GM18870 (cell line): ENCODE data around the gene VKORC1L1.
A peak's percentile ranks its signal among the peaks of the same experiment; 100 is the strongest.
"Not testable (repeated sequence)": the region's sequence is repeated elsewhere in the genome, so short reads cannot be mapped to it uniquely, and the experiment has no call there.

Experiments used
- ATAC-seq: cut with Tn5 transposase; IDR thresholded peaks from one replicate; pipeline ENCODE4 v1.9.1; 2021; ENCODE audit warnings: moderate library complexity; ENCODE audit not compliant: unreplicated experiment

Gene VKORC1L1

DNA sequence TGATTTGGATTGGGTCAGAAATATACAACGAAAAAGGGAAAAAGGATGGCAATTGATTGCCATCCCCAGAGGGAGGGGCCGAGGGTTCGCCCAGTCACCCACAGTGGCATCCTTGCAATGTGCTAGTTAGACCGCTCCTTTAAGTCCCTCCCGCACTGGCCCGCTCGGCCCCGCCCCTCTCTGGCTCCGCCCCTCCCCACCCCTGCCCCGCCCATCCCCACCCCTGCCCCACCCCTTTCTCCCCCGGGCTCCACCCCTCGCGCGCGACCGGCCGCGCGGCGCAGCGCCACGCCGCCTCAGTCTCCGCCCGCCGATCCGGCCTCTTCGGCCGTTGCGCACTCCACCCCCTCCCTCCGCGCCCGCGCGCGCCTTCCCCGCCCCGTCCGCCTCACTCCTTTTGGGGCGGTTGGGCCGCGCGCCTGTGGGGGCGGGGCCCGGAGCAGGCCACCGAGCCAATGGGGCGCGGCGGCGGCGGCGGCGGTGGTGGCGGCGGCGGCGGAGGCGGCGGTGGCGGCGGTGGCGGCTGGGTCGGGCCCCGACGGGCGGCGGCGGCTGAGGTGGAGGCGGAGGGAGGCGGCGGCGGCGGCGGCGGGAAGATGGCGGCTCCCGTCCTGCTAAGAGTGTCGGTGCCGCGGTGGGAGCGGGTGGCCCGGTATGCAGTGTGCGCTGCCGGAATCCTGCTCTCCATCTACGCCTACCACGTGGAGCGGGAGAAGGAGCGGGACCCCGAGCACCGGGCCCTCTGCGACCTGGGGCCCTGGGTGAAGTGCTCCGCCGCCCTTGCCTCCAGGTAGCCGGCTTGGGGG, at the start of gene VKORC1L1:
TSS of gene VKORC1L1 (plus strand) at position 299 of the 806 bp plus-strand sequence. CDS start at position 597, 298 bp downstream.
- peak; percentile 64 for ATAC-seq

DNA sequence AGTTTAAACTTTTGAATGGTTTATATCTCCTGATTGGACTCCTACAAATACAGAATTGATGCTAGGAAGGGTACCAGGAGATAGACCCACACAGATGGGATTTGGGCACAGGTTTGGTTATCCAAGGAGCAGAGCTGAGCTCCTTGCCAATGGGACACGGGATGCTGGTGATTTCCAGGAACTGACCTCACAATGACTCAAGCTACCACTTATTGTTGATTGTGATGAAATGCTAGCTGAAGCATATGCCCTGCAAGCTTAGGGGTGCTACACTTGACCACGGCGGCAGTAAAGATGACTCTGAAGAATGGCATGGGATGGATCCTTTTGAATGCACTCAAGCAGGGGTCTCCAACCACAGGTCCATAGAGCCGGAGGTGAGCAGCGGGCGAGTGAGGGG, 45.5 kb upstream of the VKORC1L1 start:
- ATAC-seq, result no peak

DNA sequence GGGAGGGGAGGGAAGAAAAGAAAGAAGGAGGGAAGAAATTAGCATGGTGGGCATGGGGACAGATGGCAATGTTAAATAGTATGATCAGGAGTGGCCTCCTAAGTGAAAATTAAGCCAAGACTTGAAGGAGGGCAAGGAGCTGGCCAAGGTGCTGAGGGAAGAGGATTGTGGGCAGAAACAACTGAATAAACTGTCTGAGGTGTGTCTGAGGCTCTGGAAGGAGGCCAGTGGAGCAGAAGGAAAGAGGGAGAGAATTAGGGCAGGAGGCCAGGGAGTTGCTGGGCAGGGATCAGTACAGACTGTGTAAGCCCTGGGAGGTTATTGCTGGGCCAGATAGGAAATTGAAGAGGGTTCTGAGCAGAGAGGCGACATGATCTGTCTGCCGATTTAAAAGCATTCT, 40.6 kb upstream of the VKORC1L1 start:
- no peak for ATAC-seq

DNA sequence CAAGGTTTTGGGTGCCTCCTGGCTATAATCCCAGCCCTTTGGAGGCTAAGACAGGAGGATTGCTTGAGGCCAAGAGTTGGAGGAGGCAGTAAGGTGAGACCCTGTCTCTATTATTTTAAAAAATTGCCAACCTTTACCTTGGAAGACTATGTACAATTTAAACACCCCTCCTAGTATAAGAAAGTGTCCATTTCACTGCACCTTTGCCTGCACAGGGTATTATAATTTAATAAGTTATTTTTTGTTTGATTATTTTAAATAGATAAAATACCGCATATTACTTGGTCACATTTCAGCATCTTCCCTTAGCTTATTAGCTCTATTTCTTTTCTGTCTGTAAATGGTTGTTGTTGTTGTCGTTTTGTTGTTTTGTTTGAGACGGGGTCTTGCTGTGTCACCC, 36.2 kb upstream of the VKORC1L1 start:
- ATAC-seq, result not testable (repeated sequence)

DNA sequence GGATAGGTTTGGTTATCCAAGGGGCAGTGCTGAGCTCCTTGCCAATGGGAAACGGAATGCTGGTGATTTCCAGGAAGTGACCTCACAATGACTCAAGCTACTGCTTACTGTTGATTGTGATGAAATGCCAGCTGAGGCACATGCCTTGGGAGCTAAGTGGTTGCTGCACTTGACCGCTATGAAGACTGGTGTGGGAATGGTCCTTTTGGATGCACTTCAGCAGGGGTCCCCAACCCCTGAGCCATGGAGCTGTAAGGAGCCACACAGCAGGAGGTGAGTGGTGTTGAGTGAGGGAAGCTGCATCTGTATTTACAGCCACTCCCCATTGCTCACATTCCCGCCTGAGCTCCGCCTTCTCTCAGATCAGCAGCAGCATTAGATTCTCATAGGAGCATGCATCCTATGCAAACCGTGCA, 35.3 kb upstream of the VKORC1L1 start:
- ATAC-seq, result not testable (repeated sequence)

DNA sequence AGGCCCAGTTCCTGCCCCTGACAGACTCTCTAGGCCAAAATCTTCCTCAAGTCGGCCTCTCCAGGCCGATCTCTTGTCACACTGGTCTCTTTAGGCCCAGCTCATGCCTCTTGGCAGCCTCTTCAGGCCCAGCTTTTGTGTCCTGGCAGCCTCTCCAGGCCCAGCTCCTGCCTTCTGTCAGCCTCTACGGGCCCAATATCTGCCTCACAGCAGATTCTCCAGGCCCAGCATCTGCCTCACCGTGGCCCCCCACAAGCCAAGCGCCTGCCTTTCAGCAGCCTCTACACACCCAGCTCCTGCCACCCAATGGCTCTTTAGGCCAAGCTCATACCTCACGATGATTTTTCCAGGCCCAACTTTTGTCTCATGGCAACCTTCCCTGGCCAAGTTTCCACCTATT, 33.0 kb upstream of the VKORC1L1 start:
- no peak for ATAC-seq

DNA sequence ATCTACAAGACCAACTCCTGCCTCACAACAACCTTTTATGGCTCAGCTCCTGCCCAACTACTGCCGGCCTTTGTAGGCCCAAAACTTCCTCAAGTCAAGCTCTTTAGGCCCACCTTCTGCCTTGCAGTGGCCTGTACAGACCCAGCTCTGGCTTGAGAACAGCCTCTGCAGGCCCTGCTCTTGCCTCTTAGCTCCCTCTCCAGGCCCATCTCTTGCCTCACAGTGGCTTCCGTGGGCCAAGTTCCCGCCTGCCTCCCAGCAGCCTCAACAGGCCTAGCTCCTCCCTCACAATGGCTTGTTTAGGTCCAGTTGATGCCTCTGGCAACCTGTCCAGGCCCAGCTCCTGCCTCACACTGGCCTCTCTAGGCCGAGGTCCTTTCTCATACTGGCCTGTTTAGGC, 32.4 kb upstream of the VKORC1L1 start:
- no peak for ATAC-seq

DNA sequence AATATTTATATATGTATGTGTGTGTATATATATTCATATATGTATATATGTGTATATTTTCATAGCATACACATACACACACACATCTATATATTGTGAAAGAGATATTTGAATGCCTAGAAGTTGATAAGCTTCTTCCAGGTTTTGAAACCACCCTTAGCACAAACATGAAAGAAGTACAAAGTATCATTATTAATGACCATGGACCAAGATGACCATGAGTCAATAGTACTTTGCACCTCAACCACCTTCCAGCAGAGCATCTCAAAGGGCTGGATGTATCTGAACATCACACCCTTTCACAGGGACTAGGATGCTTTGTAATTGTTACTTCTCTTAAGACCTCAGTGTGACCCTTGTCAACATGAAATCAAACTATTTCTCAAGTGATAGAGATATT, 29.3 kb upstream of the VKORC1L1 start:
- ATAC-seq, result not testable (repeated sequence)

DNA sequence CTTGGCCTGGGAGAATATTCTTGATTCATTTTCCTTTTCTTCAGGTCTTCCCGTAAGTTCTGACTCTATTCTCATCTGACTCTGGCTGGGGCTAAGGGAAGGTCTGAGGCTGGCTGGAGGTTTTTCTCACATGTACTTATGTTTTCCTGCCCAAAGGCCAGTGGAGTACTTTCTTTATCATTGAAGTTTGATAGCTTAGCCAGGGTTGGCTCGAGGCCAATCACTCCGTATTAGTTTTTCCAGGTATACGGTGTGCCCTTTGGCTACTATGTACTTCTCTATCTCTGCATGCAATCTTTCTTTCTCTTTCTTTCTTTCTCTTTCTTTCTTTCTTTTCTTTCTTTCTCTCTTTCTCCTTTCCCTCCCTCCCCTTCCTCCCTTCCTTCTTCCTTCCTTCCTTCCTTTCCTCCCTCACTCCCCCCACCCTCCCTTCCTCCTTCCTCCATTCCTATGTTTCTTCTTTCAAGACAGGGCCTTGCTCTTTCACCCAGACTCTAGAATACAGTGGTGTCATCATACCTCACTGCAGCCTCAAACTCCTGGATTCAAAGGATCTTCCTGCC, 26.8 kb upstream of the VKORC1L1 start:
- ATAC-seq, result no peak

DNA sequence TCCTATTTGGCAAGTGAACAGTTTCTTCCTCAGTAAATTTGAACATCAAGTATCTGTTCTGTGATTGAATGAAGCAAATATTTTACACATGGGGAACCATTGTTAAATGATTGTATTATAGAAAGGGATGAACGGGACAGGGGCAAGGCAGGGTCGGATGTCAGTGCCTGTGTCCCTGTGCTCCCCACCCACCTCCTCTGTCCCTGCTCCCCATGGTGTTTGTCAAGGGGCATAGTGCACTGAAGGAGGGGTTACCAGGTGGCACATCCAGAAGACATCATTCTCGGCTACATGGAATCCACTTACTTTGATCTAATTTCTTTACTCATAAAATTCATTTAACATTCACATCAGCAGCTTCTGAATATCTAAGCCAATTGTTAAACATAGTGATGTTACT, 19.4 kb upstream of the VKORC1L1 start:
- not testable (repeated sequence) for ATAC-seq

DNA sequence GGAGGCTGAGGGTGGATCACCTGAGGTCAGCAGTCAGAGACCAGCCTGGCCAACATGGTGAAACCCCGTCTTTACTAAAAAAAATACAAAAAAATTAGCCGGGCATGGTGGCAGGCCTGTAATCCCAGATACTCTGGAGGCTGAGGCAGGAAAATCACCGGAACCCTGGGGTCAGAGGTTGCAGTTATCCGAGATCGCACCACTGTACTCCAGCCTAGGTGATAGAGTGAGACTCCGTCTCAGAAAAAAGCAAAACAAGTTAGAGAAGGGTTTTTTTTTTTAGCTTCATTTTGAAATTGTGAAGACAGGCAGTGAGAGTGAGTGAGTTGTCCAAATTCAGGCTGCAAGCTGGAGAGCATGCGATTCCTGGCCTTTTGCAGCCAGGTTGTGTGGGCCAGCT, 19.0 kb upstream of the VKORC1L1 start:
- not testable (repeated sequence) for ATAC-seq

DNA sequence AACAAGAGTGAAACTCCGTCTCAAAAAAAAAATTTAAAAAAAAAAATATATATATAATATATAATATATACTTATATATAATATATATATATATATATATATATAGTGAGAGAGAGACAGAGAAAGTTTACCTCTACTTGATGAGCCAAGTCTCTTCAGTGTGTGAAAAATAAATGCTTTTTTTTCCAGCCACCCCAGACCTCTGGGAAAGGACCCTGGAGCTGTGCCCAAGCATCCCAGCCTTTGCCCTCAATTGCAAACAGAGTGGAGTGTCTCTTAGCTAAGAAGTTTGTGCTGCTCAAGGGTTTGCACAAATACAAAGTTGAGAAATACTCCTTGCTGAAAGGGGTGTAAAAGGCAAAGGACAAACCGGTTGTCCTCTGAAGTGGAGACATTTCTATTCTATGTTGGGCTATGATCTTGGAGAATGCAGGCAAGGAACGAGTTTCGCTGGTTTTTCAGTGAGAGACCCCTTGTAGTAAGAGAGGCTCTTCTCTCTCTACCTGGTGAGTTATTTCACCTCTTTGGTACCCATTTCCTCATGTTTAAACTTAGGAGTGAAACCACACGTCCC, 15.5 kb upstream of the VKORC1L1 start:
- not testable (repeated sequence) for ATAC-seq

DNA sequence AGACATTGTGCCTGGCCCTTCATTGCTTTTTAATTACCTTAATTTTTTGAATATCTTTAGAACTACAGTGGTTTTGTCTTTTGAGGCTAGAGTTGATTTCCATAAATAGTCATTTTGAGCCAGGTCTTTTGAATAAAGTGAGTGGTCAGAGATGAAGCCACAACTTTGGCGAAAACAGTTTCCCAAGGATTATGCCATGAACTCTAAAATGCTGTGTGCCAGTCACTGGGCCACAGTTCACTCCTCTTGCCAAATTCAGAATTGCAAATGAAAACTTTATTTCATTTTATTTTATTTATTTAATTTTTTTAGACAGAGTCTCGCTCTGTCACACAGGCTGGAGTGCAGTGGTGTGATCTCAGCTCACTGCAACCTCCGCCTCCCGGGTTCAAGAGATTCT, 14.2 kb upstream of the VKORC1L1 start:
- ATAC-seq, result not testable (repeated sequence)

DNA sequence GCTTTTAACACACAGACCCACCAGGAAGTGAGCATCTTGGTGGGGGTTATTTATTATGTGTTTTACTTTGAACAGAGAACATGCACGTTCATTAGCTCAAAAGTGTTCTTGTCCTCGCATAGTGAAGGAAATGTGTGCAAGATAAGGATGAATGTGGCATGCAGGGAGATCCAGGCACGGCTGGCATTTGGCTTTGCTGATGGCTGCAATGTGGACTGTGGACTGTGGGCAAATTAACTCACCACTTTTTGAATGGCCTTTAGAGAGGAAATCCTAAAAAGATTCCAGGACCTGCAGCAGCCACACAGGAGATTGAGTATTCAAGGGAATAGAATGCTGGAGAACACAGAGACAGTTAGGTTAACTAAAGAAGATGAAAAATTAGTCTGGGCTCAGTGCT, 6.6 kb upstream of the VKORC1L1 start:
- ATAC-seq, result not testable (repeated sequence)

DNA sequence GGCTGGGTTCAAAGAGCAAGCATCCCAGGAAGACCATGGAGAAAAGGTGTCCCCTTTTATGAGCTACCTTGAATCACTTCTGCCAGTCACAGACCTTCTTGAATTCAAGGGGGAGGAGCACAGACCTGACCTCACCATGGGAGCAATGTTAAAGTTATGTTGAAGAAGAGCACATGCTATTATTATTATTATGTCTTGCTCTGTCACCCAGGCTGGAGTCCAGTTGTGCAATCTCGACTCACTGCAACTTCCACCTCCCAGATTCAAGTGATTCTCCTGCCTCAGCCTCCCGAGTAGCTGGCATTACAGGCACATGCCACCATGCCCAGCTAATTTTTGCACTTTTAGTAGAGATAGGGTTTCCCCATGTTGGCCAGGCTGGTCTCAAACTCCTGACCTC, 5.2 kb upstream of the VKORC1L1 start:
- not testable (repeated sequence) for ATAC-seq

DNA sequence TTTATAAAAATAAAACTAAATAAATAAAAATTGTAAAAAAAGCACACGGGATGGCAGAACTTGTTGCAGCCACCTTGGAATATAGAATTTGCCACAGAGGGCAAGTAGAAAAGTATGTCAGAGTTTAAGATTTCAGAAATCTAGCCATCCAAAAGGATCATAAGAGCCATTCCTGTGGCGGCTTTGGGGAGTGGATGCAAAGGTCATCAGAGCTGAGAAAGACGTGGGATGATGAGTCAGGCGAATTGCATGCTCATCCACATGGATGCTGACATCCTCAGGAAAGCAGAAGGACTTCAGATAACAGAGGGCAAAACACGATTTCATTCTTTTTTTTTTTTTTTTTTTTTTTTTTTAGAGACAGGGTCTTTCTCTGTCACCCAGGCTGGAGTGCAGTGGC, 3.6 kb upstream of the VKORC1L1 start:
- not testable (repeated sequence) for ATAC-seq

DNA sequence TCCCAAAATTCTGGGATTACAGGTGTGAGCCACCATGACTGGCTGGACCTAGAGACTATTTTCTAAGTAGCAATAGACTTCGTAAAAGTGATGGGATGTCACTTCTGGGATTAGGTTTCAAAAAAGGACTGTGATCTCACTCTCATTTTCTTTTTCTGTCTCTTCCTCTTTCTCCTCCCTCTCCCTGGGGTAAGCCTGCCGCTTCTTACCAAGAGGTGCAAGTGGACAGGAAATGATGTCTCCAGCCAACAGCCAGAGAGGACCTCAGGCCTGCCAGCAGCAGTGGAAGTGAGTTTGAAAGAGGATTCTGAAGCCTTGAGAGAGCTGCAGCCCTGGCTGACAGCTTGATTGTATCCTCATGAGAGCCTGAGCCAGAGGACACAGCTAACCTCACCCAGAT, 1.4 kb upstream of the VKORC1L1 start:
- not testable (repeated sequence) for ATAC-seq

DNA sequence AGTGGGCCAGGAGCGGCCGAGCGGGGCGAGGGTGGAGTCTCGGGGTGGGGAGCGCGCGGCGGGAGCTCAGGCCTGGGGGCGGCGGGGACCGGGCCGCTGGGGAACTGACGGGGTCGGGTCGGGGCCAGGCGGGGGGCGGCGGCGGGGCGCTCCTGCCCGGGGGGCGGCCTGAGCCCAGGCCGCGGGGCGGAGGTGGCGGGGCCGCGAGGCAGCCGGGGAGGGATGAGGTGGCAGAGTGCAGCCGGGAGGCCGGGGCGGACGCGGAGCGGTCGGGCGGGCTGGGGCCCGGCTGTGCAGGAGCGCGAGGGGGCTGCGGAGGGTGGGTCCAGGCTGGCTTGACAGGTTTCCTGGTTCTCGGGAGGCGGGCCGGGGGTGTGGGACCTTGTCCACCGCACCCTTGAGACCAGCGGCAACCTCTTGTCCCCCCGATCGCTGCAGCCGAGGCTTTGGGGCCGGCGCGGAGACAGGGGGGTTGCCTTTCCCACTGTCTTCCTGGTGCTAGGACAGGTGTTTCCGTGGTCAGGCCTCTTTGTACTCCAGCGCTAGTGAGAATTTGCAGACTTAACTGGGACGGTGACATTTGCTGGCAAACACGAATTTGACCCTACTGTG, 814 bp downstream of the VKORC1L1 start:
- not testable (repeated sequence) for ATAC-seq

DNA sequence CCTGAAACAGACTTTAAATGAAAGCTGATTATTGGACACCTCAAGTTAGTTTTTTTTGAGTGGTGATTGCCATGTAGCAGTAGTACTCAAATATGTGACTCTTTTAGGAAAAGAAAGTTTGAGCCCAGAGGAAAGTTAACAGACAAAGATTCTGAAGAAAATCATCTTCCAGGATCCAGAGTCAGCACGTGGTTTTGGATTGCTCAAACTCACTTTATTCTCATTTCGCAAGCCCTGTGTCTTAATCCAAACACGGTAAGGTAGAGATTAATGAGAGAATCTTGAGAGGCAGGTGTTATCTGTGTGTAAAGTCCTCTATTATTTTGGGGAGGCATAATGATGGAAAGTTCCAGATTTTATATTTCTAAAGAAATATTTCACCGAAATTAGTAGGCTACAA, 2.8 kb downstream of the VKORC1L1 start:
- ATAC-seq, result not testable (repeated sequence)

DNA sequence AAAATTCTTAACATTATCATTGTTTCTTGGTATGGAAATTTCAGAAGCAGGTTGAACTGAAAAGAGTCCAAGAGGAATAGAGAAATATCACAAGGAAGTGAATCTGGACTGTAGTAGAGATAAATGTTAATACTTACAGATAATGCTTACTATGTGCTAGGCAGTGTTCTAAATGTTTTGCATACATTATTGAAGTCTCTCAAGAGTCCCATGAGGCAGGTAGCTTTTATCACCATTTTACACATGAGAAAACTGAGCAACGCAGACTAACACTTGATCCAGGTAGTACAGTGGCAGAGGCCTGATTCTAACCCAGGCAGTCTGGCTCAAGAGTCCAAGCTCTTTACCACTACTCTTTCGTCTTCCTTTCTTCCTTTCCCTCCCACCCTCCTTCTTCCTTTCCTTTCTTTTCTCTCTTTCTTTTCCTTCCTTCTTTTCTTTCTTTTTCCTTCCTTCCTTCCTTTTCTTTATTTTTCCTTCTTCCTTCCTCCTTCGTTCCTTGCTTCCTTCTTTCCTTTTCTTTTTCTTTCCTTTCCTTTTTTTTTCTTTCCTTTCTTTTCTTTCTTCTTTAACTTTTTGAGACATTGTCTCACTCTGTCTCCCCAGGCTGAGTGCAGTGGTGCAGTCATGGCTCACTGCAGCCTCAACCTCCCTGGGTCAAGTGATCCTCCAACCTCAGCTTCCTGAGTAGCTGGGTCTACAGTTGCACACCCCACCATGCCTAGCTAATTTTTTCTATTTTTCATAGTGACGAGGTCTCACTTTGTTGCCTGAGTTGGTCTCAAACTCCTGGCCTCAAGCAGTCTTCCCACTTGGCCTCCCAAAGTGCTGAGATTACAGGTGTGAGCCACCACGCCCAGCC, 6.6 kb downstream of the VKORC1L1 start:
- not testable (repeated sequence) for ATAC-seq

DNA sequence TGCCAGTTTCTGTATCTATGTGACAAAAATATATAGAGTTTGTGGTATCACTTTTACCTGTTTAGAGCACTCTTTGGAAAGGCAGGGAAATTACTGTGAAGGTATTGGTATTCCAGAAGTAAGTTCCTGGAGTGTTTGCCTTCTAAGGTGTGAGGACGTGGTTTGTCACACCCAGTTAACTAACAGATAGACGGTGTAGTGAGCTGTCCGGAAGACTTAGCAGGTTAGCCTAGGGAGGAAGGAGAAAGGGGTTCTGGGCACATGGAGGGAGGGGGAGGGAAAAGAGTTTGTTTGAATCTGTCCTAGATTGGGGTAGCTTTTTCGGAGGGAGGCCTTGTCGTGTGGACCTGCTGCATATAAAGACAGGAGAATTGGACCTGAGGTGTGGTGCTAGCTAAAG, 7.4 kb downstream of the VKORC1L1 start:
- not testable (repeated sequence) for ATAC-seq
